Globus pallidus (tissue), 1 donor: ENCODE data around the gene NFX1.
A peak's percentile ranks its signal among the peaks of the same experiment; 100 is the strongest.
"Not testable (repeated sequence)": the region's sequence is repeated elsewhere in the genome, so short reads cannot be mapped to it uniquely, and the experiment has no call there.

ENCODE experiments used
- DNase-seq: peaks from one replicate; pipeline ENCODE4 v3.0.0-alpha.2; 2015; ENCODE audit warnings: low spot score

NFX1 gene

GRCh38 chr9:33364127-33364526 is 73.8 kb downstream of the NFX1 start:
- no peak for DNase-seq

GRCh38 chr9:33364814-33365213 is 74.5 kb downstream of the NFX1 start:
- not testable (repeated sequence) for DNase-seq

- DNase-seq: no peak
Measured at GRCh38 chr9:33366979-33367480, 76.7 kb downstream of the NFX1 start.

- DNase-seq: no peak
Measured at GRCh38 chr9:33372900-33373299, 82.6 kb downstream of the NFX1 start.

GRCh38 chr9:33374190-33374589 is 83.9 kb downstream of the NFX1 start:
- DNase-seq: no peak

- DNase-seq: peak; percentile 71
Measured at GRCh38 chr9:33374634-33375237, 84.4 kb downstream of the NFX1 start.

GRCh38 chr9:33375238-33375840 is 85.0 kb downstream of the NFX1 start:
- DNase-seq: no peak

GRCh38 chr9:33375841-33376321 is 85.6 kb downstream of the NFX1 start:
- DNase-seq: no peak

GRCh38 chr9:33377089-33377715 is 86.9 kb downstream of the NFX1 start:
- DNase-seq: no peak

- no peak for DNase-seq
Measured at GRCh38 chr9:33378121-33378795, 87.9 kb downstream of the NFX1 start.

- no peak for DNase-seq
Measured at GRCh38 chr9:33379666-33380389, 89.5 kb downstream of the NFX1 start.

- no peak for DNase-seq
Measured at GRCh38 chr9:33380390-33381094, 90.2 kb downstream of the NFX1 start.

- DNase-seq: no peak
Measured at GRCh38 chr9:33381231-33381791, 91.0 kb downstream of the NFX1 start.

- not testable (repeated sequence) for DNase-seq
Measured at GRCh38 chr9:33382397-33382796, 92.1 kb downstream of the NFX1 start.

- not testable (repeated sequence) for DNase-seq
Measured at GRCh38 chr9:33383396-33383795, 93.1 kb downstream of the NFX1 start.

- not testable (repeated sequence) for DNase-seq
Measured at GRCh38 chr9:33385536-33385935, 95.2 kb downstream of the NFX1 start.

- not testable (repeated sequence) for DNase-seq
Measured at GRCh38 chr9:33385979-33386640, 95.8 kb downstream of the NFX1 start.

- DNase-seq: not testable (repeated sequence)
Measured at GRCh38 chr9:33386641-33386996, 96.3 kb downstream of the NFX1 start.

- not testable (repeated sequence) for DNase-seq
Measured at GRCh38 chr9:33386998-33387397, 96.7 kb downstream of the NFX1 start.
